GM12891 (cell line): ENCODE results near the gene METTL21C.

Experiments used
- POLR2A ChIP-seq: IDR thresholded peaks from 2 replicates; pipeline ENCODE4 v1.6.1; 2011; ENCODE audit warnings: low read depth, low read length, control low read depth
- POLR2AphosphoS5 ChIP-seq: IDR thresholded peaks from 2 replicates; pipeline ENCODE4 v1.6.1; 2011; ENCODE audit warnings: low read depth, low read length, control low read depth
- TAF1 ChIP-seq: IDR thresholded peaks from 2 replicates; pipeline ENCODE4 v1.6.1; 2011; ENCODE audit warnings: low read depth, low read length, control low read depth

DNA sequence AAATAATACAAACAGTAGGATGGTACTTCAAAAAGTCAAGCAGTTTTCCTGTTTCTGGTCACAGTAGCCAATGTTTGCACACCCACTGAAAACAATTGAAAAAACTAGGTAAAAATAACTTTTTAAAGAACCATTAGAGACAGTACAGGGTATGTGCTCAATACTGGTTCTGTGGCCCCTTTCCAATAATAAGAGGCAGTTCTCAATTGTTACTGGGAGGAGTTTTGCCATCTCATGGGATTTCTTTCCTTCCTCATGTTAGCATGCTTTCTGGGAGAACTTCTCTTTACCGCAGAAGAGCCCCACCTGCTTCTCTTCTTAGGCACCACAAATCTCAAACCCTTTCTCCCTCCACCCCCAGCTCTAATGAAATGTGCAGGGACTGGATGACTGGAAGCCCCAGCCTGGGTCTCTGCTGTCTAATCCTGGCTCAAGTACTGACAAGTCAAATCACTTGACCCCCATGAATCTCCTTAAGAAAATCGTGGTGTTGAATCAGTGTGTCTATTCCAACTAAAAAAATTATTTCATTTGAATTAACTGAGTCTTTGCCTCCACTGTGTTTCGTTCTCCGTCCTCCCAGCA lies 14.6 kb downstream of the METTL21C start:
- TF ChIP-seq POLR2A (no peak), TAF1 (no peak), POLR2AphosphoS5 (no peak)
